ENCODE measurements around the gene ONECUT3. TPM values are rescaled to one million over a fixed set of nuclear protein-coding genes. Genes with fewer than 3 reads are reported as not detected.

ONECUT3 gene
- total and polyA plus RNA-seq, 9 of the 15 experiments (the other 6 are each of a cell fraction or from before 2014, with no cell fraction given), result not detected

GRCh38 chr19:1704339-1704738, 49.0 kb upstream of the ONECUT3 start:
- H3K4me1 ChIP-seq (replicated peaks in 1 of 2; ENCODE audit: control insufficient read depth in 2 of 2, insufficient read depth in 2 of 2, low read length in 2 of 2), result peaks cover 0 to 23% of the 10 kb centered on the region in 2 experiments; a peak in 1 of 5 replicates
- 2% methylated on average over 6 of the region's 6 CpGs for WGBS (ENCODE audit: insufficient coverage, low coverage, missing lambda C conversion rate)
- in situ Hi-C loops (cut with MboI), result no loop called here
- no peaks in the 10 kb centered on the region for H3K36me3 ChIP-seq (ENCODE audit: control insufficient read depth, insufficient read depth, low read length)
- no peak overlapping the region for H3K4me3 ChIP-seq
- H3K9me3 ChIP-seq (replicated peaks; ENCODE audit: control insufficient read depth, insufficient read depth, low read depth, low read length), result peaks cover 3% of the 10 kb centered on the region; the same call in 1 of the 2 replicates
- no peaks in the 10 kb centered on the region; the same call in 1 of the 2 replicates for H4K20me1 ChIP-seq (replicated peaks; ENCODE audit: control insufficient read depth, insufficient read depth, low read length)
- intact Hi-C loops (cut with micrococcal nuclease), result no loop called here
- no peaks in the 10 kb centered on the region for H3K79me2 ChIP-seq (ENCODE audit: control insufficient read depth, insufficient read depth, low read length)
- CTCF ChIA-PET (ENCODE audit: low intra/inter-chr PET ratio), result no interaction called here
- BruUV-seq (replicated peaks), result no TSS peak
- H3K9ac ChIP-seq (ENCODE audit: insufficient read depth in 1 of 2, low read depth in 2 of 2, low read length in 2 of 2), result no peak overlapping the region
- no peak overlapping the region for H3K4me2 ChIP-seq (ENCODE audit: insufficient read depth, low read length)
- H3K9me1 ChIP-seq (ENCODE audit: control insufficient read depth, insufficient read depth, low read length), result no peaks in the 10 kb centered on the region
- DNase-seq (ENCODE audit: extremely low read depth in 1 of 4, low spot score in 3 of 4) (no peak), FAIRE-seq (no peak), ATAC-seq (no peak)
- H3K27me3 ChIP-seq (ENCODE audit: control insufficient read depth in 2 of 2, insufficient read depth in 2 of 2, low read length in 2 of 2), result peaks cover 26 to 48% of the 10 kb centered on the region in 2 experiments
- TF ChIP-seq KDM5B (IDR thresholded peaks at IDR 0.05; ENCODE audit: insufficient replicate concordance, low read depth, low read length), result no peak
- TF ChIP-seq POLR2AphosphoS2 (IDR thresholded peaks at IDR 0.05; ENCODE audit: low read length), result no peak
- no peak for TF ChIP-seq MAFG (tag; conservative IDR thresholded peaks at IDR 0.05)
- 0 out of 2 replicates have a peak, but pooled peaks have one; percentile 20 for TF ChIP-seq PHB2 (IDR thresholded peaks at IDR 0.05; ENCODE audit: low read depth)
- no peak for TF ChIP-seq NFXL1 (CRISPR knock-in tag; IDR thresholded peaks at IDR 0.05)
- TF ChIP-seq TEAD2 (tag; IDR thresholded peaks at IDR 0.05), result no peak
- TF ChIP-seq, protein P1, sequence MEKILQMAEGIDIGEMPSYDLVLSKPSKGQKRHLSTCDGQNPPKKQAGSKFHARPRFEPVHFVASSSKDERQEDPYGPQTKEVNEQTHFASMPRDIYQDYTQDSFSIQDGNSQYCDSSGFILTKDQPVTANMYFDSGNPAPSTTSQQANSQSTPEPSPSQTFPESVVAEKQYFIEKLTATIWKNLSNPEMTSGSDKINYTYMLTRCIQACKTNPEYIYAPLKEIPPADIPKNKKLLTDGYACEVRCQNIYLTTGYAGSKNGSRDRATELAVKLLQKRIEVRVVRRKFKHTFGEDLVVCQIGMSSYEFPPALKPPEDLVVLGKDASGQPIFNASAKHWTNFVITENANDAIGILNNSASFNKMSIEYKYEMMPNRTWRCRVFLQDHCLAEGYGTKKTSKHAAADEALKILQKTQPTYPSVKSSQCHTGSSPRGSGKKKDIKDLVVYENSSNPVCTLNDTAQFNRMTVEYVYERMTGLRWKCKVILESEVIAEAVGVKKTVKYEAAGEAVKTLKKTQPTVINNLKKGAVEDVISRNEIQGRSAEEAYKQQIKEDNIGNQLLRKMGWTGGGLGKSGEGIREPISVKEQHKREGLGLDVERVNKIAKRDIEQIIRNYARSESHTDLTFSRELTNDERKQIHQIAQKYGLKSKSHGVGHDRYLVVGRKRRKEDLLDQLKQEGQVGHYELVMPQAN (IDR thresholded peaks at IDR 0.05; ENCODE audit: borderline replicate concordance), result peak; percentile 50; the same call in 1 of the 2 replicates
- no peak for TF ChIP-seq HNRNPH1 (optimal IDR thresholded peaks at IDR 0.05; ENCODE audit: low read depth, low read length)
- TF ChIP-seq MEIS2 (IDR thresholded peaks at IDR 0.05; ENCODE audit: partially characterized antibody), result no peak
- TF ChIP-seq, protein P2, sequence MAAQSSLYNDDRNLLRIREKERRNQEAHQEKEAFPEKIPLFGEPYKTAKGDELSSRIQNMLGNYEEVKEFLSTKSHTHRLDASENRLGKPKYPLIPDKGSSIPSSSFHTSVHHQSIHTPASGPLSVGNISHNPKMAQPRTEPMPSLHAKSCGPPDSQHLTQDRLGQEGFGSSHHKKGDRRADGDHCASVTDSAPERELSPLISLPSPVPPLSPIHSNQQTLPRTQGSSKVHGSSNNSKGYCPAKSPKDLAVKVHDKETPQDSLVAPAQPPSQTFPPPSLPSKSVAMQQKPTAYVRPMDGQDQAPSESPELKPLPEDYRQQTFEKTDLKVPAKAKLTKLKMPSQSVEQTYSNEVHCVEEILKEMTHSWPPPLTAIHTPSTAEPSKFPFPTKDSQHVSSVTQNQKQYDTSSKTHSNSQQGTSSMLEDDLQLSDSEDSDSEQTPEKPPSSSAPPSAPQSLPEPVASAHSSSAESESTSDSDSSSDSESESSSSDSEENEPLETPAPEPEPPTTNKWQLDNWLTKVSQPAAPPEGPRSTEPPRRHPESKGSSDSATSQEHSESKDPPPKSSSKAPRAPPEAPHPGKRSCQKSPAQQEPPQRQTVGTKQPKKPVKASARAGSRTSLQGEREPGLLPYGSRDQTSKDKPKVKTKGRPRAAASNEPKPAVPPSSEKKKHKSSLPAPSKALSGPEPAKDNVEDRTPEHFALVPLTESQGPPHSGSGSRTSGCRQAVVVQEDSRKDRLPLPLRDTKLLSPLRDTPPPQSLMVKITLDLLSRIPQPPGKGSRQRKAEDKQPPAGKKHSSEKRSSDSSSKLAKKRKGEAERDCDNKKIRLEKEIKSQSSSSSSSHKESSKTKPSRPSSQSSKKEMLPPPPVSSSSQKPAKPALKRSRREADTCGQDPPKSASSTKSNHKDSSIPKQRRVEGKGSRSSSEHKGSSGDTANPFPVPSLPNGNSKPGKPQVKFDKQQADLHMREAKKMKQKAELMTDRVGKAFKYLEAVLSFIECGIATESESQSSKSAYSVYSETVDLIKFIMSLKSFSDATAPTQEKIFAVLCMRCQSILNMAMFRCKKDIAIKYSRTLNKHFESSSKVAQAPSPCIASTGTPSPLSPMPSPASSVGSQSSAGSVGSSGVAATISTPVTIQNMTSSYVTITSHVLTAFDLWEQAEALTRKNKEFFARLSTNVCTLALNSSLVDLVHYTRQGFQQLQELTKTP (IDR thresholded peaks at IDR 0.05; ENCODE audit: low read depth in 1 of 2, partially characterized antibody in 2 of 2), result no peak
- TF ChIP-seq EHMT2 (IDR thresholded peaks at IDR 0.05), result peak; percentile 76
- H3K27ac ChIP-seq (ENCODE audit: extremely low read depth, low read depth, low read length), result no peak overlapping the region
- H2AFZ ChIP-seq (ENCODE audit: low read depth, low read length), result no peak overlapping the region
- POLR2A ChIA-PET, result no interaction called here
